ENCODE results near the gene CCDC83. TPM values are rescaled to one million over a fixed set of nuclear protein-coding genes. Genes with fewer than 3 reads are reported as not detected.

CCDC83 gene
- total and polyA plus RNA-seq, 2 donors (not counting 3 experiments of a cell fraction or from before 2014, with no cell fraction given) = not detected

DNA sequence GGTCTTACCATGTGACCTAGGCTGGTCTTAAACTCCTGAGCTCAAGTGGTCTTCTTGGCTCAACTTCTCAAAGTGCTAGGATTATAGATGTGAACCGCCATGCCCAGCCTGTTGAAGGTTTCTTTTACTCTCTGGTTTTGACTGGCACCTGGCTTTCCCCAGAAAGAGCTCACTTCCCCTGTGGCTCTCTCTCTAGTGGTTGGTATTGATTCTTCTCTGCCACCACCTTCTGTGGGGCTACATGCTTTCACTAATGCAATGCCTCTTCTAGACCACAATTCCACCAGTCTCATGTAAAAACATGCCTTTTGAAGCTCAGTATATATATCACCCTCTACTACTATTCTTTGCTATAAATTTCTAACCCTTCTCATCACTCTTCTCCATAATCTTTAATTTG is 67.2 kb downstream of the CCDC83 start:
- intact Hi-C loops (cut with micrococcal nuclease) = no loop called here
- TF ChIP-seq MYC (IDR thresholded peaks at IDR 0.05; ENCODE audit: low read depth, low read length) (no peak), POLR2A (IDR thresholded peaks at IDR 0.05; ENCODE audit: low read depth, low read length) (no peak), POLR2AphosphoS5 (IDR thresholded peaks at IDR 0.05; ENCODE audit: insufficient read depth, low read depth, low read length) (no peak), EZH2 (IDR thresholded peaks at IDR 0.05; ENCODE audit: borderline replicate concordance, low read depth, low read length, severe bottlenecking) (no peak), JUN (IDR thresholded peaks at IDR 0.05; ENCODE audit: borderline replicate concordance, insufficient read depth, insufficient read length, low read depth) (no peak), FOS (IDR thresholded peaks at IDR 0.05; ENCODE audit: borderline replicate concordance, insufficient read depth, low read length) (no peak), GATA2 (IDR thresholded peaks at IDR 0.05; ENCODE audit: insufficient read depth, insufficient read length, low read depth, low read length) (no peak)
- TF ChIP-seq, protein P1, sequence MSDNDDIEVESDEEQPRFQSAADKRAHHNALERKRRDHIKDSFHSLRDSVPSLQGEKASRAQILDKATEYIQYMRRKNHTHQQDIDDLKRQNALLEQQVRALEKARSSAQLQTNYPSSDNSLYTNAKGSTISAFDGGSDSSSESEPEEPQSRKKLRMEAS (IDR thresholded peaks at IDR 0.05; ENCODE audit: insufficient read depth, insufficient read length) = no peak
- TF ChIP-seq, protein P2, sequence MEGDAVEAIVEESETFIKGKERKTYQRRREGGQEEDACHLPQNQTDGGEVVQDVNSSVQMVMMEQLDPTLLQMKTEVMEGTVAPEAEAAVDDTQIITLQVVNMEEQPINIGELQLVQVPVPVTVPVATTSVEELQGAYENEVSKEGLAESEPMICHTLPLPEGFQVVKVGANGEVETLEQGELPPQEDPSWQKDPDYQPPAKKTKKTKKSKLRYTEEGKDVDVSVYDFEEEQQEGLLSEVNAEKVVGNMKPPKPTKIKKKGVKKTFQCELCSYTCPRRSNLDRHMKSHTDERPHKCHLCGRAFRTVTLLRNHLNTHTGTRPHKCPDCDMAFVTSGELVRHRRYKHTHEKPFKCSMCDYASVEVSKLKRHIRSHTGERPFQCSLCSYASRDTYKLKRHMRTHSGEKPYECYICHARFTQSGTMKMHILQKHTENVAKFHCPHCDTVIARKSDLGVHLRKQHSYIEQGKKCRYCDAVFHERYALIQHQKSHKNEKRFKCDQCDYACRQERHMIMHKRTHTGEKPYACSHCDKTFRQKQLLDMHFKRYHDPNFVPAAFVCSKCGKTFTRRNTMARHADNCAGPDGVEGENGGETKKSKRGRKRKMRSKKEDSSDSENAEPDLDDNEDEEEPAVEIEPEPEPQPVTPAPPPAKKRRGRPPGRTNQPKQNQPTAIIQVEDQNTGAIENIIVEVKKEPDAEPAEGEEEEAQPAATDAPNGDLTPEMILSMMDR (IDR thresholded peaks at IDR 0.05; ENCODE audit: extremely low read depth in 1 of 2, insufficient read depth in 1 of 2, low read depth in 1 of 2, low read length in 2 of 2) = no peak
- CTCF ChIA-PET = no interaction called here

More for the DNA sequence above, 67.2 kb downstream of the CCDC83 start:
- Histone ChIP-seq H3K9ac (replicated peaks; ENCODE audit: extremely low read depth, insufficient read depth, low read length) (no peak overlapping the region), H3K4me2 (ENCODE audit: insufficient read depth, low read length) (no peak overlapping the region), H3K4me3 (replicated peaks in 1 of 3; ENCODE audit: insufficient read depth in 1 of 3, low read depth in 1 of 3, low read length in 3 of 3) (no peak overlapping the region), H3K9me1 (replicated peaks; ENCODE audit: control insufficient read depth, extremely low read depth, insufficient read depth, low read length) (no peaks in the 10 kb centered on the region), H4K20me1 (replicated peaks; ENCODE audit: control insufficient read depth, extremely low read depth, insufficient read depth, low read length) (no peaks in the 10 kb centered on the region), H2AFZ (ENCODE audit: low read depth, low read length) (no peak overlapping the region), H3K27me3 (ENCODE audit: control insufficient read depth in 2 of 2, insufficient read depth in 2 of 2, low read length in 2 of 2) (peaks cover 22 to 23% of the 10 kb centered on the region in 2 experiments), H3K79me2 (ENCODE audit: control insufficient read depth, insufficient read depth, low read length) (no peaks in the 10 kb centered on the region), H3K4me1 (ENCODE audit: control insufficient read depth, extremely low read depth, insufficient read depth, low read length) (no peaks in the 10 kb centered on the region), H3K27ac (ENCODE audit: insufficient read depth, low read depth, low read length) (no peak overlapping the region), H3K9me3 (replicated peaks; ENCODE audit: control insufficient read depth, insufficient read depth, low read length) (no peaks in the 10 kb centered on the region), H3K36me3 (ENCODE audit: control insufficient read depth in 2 of 2, extremely low read depth in 1 of 2, insufficient read depth in 2 of 2, low read length in 2 of 2) (no peaks in the 10 kb centered on the region)
- POLR2A ChIA-PET = no interaction called here
- DNase-seq (ENCODE audit: low read depth, low spot score) (no peak), FAIRE-seq (no peak)
- BruUV-seq (replicated peaks) = no TSS peak
- dilution Hi-C loops (cut with MboI; ENCODE audit: extremely low pct_ligation_motif_present, low sequenced_read_pairs) = no loop called here

Measured in endothelial cell of umbilical vein (primary cell).